Measurements from ENCODE around the gene RAP2C.
A peak's percentile ranks its signal among the peaks of the same experiment; 100 is the strongest.

RAP2C gene

DNA sequence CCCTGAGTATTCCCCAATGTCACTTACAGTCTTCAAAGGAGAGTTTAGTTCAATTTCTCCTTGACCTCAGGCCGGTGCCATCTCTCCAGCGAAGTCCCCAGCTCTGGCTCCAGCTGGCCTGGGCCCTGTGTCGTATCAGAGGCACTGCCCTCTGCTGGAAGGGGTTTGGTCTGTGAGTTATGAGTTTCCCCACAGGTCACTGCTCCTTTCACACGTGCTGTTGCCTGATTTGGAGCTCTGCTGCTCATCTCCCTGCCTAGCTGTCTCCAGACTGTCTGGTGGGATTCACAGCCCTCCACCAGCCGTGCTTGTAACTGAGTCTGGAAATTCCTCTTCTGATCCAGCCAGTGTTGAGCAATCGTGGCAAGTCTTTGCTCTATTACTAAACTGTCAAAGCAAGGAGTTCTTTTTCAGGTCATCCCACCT is at the start of gene RAP2C:
Gene RAP2C (minus strand): TSS at position 105 of the 426 bp plus-strand sequence. CDS start 2,179 bp downstream, outside the sequence.
- DNase-seq, result peak; percentile 60

DNA sequence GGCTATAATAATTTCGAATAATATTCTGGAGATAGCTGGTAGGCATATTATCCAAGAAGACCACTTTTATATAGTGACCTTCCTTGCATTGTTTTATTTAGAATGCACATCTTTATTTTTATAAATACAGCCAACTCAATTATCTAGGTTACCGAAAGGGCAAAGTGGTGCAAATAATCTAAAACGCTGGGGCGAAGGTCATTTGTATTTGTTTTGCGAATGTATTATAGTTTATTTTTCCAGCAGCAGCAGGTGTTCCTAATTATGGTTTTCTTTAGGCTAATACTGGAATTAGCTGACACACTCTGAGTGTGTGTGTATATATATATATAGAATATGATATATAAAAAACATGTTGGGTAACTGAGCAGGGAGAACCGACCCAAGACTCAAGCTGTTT is 48.1 kb upstream of the RAP2C start:
- DNase-seq, result no peak

DNA sequence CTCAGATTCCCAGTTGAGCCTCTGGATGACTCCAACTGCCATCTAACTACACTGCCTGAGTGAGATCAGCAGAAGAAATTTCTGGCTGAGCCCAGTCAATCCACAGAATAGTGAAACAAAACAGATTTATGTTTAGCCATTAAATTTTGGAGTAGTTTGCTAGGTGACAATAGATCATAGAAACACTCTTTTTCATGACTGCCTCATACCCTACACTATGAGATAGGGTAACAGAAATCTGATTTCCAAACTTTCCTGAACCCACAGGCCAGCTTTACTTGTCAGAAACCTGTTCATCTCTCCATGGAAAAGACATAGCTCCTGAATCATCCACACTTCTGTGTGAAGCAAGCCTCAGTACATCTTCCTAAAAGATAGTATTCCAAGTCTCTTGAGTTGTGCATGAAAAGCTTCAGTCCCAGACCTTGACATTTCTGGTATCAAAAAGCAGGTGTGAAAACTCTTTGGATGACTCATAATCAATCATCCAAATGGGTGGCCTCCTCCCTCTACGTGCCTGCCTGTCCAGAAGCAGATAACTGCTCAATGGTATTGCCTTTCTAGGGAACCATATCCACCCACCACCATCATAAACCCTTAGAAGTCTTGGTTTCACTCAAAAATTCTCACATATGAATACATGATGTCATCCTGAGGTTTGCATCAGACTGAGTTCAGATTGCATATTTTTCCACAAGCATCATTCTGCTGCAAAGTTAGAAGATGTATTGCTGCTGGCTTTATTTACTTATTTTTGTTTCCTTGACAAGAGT is 47.5 kb upstream of the RAP2C start:
- DNase-seq, result peak; percentile 25

DNA sequence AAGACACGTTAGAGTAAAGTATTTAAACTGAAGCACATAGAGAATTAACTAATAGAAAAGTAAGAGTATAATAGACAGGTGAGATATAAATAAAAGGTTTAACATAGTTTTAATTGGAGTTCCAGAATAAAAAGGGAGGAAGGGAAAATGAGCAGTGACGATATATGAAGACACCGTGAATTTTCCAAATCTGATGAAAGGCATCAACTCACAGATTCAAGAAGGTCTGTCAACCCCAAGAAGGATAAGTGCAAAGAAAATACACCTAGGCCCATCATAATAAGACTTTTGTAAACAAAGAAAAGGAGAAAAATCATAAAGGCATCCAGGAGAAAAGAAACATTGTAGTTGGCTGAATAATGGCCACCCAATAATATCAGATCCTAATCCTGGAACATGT is 43.9 kb upstream of the RAP2C start:
- DNase-seq, result no peak

DNA sequence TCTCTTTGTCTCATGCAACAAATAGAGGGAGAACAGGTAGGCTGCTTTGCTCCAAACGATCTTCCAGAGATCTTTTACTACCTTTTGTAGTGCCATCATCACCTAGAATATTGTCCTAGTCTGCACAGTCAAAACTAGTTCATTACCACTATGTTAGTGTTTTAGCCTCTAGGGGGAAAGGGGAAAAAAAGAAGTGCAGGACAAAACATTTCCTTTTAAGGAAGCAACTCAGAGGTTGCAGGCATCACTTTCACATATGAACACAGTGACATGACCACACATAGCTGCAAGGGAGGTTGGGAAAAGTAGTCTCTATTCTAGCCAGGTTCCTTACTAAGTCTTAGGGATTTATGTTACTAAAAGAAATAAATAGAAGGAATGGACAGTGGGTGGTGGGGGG is 39.3 kb upstream of the RAP2C start:
- DNase-seq, result no peak

DNA sequence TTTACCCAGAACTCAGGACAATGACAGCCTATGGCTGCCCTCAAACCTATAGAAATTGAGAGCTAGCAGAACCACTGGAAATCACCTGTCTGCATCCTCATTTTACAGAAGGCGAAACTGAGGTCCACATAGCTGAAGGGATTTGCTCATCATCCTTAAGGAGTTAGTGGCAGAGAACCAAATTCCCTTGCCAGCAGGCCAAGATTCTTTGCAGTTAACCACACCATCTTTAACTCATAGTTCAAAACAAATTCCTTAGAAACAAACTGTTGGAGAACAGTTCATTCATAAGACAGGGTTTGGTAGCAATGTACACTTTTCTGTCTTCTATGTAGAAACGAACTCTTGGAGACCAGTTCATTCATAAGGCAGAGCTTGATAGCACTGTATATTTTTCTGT is 37.9 kb upstream of the RAP2C start:
- DNase-seq, result no peak

DNA sequence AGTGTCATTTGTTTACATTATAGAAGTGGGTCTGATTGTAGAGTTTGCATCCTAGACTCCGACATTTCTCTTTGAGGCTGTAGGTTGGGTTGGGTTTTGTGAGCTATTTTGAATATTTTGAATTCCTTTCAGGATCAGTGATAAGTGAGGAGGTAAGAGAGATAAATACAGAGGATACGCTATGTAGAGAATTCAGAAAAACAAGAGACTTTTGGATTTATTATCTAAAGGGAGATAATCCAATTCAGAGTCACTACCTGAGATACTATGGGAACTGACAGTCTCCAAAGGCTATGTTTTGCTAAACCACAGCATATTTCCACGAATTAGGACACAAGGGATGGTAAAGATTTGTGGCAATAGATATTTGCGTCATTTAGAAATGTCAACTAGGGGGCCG is 16.9 kb upstream of the RAP2C start:
- DNase-seq, result no peak

DNA sequence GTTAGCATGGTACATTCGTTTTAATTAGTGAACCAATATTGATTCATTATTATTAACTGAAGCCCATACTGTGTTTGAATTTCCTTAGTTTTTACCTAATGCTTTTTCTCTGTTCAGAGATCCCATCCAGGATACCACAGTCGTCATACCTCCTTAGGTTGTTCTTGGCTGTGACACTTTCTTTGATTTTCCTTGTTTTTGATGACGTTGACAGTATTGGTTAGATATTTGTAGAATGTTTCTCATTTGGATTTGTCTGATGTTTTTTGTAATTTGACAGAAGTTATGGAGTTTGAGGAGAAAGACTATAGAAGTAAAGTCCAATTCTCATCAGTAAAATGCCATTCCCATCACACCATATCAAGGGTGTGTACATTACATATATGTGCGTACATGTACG is 16.2 kb upstream of the RAP2C start:
- DNase-seq, result no peak

DNA sequence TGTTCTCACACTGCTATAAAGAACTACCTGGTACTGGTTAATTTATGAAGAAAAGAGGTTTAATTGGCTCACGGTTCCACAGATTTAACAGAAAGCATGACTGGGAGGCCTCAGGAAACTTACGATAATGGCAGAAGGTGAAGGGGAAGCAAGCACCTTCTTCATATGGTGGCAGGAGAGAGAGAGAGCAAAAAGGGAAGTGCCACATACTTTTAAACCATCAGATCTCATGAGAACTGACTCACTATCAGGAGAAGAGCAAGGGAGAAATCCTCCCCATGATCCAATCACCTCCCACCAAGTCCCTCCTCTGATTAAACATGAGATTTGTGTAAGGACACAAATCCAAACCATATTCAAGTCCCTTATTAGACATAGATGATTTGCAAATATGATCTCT is 12.3 kb upstream of the RAP2C start:
- no peak for DNase-seq

DNA sequence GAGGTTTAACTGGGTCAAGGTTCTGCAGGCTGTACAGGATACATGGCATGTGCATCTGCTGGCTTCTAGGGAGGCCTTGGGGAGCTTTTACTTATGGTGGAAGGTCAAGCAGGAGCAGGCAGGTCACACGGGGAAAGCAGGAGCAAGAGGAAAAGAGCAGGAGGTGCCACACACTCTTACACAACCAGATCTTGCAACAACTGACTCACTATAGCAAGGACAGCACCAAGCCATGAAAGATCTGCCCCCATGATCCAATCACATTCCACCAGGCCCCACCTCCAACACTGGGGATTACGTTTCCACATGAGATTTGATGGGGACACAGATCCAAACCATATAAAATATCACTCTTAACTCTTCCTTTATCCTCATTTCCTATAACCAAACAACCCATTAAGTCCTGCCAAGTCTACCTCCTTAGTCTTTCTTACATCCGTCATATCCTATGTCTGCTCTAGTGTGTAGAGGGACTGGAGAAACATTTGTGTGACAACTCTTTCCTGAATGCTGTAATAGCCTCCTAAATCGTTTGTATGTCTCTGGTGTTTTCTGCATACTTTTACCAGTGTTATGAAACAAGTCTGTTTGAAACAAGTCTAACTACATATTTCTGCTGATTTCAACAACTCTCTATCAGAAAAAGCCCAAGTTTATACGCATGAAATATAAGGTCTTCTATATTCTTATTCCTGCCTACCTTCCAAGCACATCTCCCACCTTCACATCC is 8.3 kb upstream of the RAP2C start:
- DNase-seq, result no peak

DNA sequence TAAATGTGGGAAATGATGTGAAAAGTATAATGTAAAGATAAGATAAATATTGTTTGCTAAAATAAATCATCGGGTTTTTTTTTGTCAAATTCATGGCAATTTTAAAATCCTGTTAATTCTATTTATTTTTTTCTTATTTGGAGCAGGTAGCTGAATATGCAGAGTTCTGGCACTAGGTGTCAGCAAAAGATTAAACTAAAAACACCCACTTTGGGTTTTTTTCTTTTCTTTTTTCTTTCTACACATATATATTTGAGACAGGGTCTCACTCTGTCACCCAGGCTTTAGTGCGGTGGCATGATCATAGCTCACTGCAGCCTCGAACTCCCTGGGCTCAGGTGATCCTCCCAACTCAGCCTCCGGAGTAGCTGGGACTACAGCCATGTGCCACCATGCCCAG is 6.9 kb upstream of the RAP2C start:
- no peak for DNase-seq

DNA sequence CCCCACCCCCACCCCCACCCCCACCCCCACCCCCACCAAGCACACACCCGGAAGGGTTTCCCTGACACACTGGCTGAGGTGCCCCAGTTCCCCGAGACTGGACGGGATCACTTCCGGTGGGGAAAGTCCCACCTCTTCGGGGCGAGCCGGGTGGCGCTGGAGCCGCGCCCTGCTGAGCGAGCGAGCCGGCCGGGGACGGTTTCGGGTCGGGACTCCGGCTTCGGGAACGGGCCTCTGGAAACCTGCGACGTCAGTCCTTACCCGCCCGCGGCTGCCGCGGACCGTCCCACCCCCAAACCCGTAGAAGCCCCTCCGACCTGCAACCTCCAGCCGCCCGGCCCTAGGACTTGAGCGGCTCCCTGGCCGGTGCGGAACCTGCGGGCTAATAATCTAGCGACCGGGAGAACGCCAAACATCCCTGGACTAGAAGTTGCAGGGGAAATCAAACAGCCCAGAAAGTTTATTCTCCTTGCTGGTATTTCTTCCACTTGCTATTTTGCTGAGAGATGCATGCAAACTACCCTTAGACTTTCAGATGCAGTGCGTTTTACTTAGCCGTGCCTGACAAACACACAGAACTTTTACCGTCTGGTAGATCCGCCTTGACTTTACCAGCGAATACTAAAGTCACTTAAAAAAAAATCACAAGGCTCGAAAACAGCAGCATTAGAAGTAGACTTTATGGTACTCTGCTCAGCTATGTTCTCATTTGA is 991 bp downstream of the RAP2C start:
- DNase-seq, result peak; percentile 80

DNA sequence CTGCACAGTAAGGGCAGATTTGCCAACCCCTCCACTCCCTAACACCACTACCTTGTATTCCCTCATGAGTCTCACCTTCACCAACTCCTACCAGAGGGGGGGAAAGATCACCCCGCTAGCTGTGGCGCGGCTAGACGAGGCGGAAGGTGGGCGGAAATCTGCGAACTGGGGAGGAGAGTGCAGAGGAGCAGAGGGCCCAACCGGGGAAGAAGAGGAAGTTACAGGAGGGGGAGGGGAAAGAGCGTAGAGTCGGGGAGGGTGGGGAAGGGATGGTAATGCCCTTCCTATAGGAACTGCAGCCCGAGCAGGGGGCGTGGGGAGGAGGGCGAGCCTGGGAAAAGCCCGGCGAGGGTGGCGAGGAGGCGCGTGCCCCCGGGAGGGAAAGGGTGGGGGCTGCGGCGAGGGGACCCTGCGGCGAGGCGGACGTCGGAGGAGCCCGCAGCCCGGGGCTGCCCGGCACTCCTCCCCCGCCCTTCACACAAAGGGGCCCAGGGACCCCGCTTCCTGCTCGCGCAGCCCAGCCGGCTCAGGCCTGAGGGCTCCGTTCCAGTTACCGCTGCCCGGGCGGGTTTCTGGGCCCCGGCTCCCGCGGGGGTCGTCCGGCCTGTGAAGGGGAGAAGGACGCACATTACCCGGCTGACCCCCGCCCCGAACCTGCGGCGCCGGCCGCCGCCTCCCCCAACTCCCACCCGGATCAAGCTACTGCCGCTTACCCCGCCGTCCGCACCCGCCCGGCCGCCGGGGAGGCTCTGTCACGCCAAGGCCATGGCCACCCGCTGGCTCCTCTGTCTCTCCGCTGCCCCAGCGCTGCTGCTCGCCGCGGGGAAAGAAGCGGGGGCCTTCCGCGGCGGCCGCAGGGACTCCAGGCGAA is 1.8 kb downstream of the RAP2C start:
- DNase-seq, result peak; percentile 76

DNA sequence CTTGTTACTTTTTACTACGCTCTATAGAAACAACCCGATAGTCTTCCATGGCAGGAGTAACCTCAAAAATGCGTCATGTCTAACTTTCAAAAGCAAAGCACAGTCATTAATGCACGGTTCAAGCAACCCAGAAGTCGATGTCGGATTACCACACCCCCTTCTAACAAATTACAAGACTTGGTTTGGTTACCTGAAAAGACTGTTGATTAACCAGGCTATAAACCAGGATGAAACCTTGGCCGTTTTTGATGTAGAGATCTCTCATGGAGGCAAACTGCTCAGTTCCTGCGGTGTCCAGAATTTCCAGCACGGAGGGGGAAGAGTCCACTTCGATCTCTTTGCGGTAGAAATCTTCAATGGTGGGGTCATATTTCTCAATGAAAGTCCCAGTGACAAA is 2.4 kb downstream of the RAP2C start:
- no peak for DNase-seq

DNA sequence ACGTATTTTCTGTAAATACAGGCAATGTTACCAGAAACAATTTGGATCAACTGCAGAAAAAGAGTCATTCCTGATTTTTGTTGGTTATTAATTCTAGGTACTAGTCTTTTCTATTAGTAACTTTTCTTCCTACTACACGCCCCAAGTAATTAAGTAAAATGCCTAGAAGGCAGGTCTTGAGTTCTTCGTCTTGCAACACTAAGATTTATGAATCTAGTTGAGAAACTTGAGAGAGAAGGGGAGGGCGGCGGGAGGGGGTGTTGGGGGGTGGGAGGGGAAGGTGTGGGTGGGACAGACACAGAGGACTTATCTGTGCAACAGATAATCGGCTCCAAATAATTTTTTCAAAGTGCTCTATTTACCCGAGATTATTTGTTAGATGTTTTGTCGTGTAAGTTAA is 3.0 kb downstream of the RAP2C start:
- DNase-seq, result no peak

DNA sequence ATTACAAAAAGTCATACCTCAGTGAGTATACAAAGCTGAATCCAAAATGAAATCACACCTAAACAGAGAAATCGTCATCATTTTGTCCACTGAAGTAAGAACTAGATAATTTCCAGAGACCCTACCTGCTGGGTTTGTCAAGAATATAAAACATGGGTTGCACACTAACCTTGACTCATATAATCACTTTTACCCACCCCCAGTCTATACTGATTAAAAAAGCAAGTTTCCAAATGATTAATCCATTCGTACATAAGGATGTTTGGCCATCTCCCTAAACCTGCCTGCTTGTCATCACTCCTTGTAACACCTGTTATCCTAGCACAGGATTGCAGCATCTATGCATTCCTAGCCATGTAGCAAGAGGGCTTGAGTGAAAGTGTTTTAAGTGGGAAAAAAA is 4.7 kb downstream of the RAP2C start:
- no peak for DNase-seq

DNA sequence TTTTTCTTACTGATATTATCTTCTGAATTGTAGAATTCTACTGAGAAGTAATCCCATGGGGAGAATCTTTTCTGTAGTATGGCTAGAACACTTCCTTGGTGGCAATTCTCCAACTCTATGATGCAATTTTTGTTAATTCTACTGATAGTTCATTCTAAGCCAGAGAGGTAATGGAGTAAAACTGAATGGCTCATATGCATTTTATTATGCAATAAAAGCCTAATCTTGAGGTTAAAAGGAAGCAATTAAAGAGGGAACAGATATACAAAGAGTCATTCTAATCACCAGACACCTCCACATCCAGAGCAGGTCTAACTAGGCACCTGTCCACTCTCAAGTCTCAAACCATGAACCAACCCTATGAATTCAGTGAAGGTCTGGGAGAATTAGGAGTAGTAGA is 9.7 kb downstream of the RAP2C start:
- DNase-seq, result no peak

DNA sequence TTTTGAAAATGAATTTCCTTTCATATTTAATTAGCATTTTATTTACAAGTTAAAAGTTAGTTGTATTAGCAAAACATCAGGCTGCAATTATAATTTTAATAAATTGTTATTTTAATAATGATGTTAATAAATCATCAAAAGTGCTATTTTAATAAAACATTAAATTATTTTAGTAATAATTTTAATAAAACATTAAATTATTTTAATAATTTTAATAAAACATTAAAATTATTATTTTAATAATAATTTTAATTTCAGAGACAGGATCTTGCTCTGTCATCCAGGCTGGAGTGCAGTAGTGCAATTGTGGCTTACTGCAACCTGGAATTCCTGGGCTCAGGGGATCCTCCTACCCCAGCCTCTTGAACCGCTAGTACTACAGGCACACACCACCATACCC is 10.8 kb downstream of the RAP2C start:
- no peak for DNase-seq

DNA sequence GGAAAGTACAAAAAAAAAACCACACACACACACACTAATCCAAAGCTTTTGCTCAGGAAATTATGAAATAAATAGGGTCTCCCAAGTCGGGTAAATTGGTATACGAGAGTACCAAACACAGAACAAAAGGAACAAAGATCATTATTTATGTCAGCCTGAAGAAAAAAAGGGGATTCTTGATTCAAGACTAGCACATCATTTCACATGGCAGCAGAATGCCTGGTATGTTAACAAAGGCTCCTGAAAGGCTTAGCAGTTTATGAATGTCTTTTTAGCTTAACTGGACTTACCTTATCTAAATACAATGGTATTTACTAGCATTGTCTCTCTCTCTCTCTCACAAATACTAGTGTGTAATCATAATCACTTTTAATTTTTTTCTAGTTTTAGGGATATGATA is 11.3 kb downstream of the RAP2C start:
- DNase-seq, result no peak

DNA sequence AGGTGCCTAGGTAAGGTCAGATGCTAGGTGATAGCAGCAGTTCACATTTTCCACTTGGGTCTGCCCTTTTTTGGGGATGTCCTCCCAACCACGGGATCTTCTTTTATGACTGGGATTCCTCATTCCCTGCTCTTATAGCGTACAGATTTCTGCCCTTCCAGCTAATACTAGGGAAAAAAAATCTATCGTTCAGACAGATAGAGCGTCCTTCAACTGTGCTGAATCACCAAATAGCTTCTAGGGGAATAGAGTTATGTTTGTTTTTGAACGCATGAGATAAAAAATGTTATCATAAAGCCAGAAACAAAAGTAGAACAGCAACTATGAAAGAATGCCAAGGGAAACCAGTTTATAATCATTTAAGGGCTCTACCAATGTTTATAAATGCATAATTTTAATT is 13.0 kb downstream of the RAP2C start:
- DNase-seq, result no peak

DNA sequence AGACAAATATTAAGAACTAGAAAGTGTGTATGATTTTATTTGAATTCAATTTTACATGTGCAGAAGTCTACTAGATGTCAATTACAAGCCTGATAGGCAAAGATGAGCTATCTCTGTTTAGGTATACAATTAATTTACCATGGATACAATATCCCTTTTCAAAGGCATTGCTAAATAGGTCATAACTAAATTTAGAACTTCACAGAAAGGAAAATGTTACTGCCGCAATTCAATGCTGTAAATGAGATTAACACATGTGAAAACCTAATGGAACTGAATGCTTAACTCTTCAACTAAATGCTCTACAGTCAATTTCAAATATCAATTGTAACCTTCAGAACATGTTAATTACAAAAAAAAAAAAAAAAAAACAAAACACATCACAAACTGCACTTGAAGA is 14.6 kb downstream of the RAP2C start:
- DNase-seq, result no peak

DNA sequence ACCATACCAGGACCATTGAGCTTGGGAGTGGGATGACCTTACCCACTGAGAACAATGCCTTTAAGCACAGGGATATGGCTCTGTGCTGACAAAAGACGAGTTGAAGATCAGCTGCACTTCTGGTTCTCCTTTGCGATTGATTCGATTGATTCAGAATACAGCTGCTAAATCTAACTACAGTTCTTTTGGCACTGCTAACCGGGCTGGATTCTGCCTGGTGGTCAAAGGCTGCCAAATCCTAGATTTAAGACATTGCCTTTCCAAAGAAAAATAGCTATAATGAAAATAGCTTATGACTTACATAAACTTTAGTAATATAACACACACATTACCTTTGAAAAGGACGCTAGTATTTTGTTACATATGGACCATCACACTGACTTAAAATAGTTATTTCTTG is 18.3 kb downstream of the RAP2C start:
- DNase-seq, result no peak

DNA sequence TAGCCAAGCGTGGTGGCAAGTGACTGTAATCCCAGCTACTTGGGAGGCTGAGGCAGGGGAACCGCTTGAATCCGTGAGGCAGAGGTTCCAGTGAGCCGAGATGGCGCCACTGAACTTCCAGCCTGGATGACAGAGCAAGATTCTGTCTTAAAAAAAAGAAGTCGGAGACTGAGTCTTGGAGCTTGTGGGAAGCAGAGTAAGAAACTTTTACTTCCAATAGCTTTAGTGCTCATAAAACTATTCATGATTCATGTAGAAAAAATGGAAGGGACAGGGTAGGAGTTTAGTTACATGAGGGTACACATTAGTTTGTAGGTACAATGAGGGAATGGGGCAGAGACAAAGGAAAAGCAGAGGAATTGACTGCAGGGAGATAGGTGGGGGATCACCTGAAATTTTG is 19.3 kb downstream of the RAP2C start:
- no peak for DNase-seq

Measured in stimulated activated CD8-positive, alpha-beta memory T cell treated with anti-CD3 and anti-CD28 coated beads, Interleukin-4, amount 100 ng/mL, for 48 hours (primary cell).